GM20000 (cell line): ENCODE data around the gene STK32A.

Experiments used
- DNase-seq: peaks from one replicate; pipeline ENCODE4 v3.0.0; 2012; ENCODE audit warnings: low spot score
- CTCF ChIP-seq: IDR thresholded peaks from 2 replicates; pipeline ENCODE4 v1.5.1; 2012; ENCODE audit warnings: mild to moderate bottlenecking, control low read depth; ENCODE audit errors: extremely low read depth, missing control alignments

STK32A gene

GRCh38 chr5:147403651-147404640 is 169.1 kb downstream of the STK32A start:
- no peak for TF ChIP-seq CTCF
- peak; percentile 31 for DNase-seq

GRCh38 chr5:147404706-147405105 is 169.9 kb downstream of the STK32A start:
- no peak for TF ChIP-seq CTCF
- DNase-seq: no peak

GRCh38 chr5:147406636-147407035 is 171.8 kb downstream of the STK32A start:
- DNase-seq: no peak
- no peak for TF ChIP-seq CTCF

GRCh38 chr5:147407094-147407681 is 172.4 kb downstream of the STK32A start:
- DNase-seq: no peak
- TF ChIP-seq CTCF: no peak

- DNase-seq: no peak
Observed at GRCh38 chr5:147408980-147409379, 174.2 kb downstream of the STK32A start.

GRCh38 chr5:147410496-147411358 is 175.9 kb downstream of the STK32A start:
- TF ChIP-seq CTCF: no peak
- no peak for DNase-seq

More at GRCh38 chr5:147408980-147409379, 174.2 kb downstream of the STK32A start:
- TF ChIP-seq CTCF: no peak
